Right cardiac atrium (tissue), 5 donors: Measurements from ENCODE around the gene KRTAP10-12. TPM values are rescaled to one million over a fixed set of nuclear protein-coding genes. Genes with fewer than 3 reads are reported as not detected.

Source experiments
- ATAC-seq, 2 donors: fragments of 200-7000 bp; cut with Tn5 transposase; one replicate each; pipeline versions ENCODE4 v1.8.0 to v1.9.1; 2020; ENCODE audit warnings: moderate library complexity in 2 of 2, mild to moderate bottlenecking in 1 of 2
- DNase-seq, 3 donors: peaks; one replicate each; pipeline ENCODE4 v3.0.0-alpha.2; 2020
- H3K27ac ChIP-seq: one replicate; pipeline ENCODE4 v1.5.1; 2013; ENCODE audit warnings: mild to moderate bottlenecking, low read length, control low read depth, moderate library complexity
- H3K27me3 ChIP-seq: one replicate; pipeline ENCODE4 v1.6.1; 2013; ENCODE audit not compliant: control insufficient read depth, insufficient read depth
- H3K4me1 ChIP-seq: one replicate; pipeline ENCODE4 v1.6.1; 2013; ENCODE audit warnings: low read length; ENCODE audit not compliant: control insufficient read depth, insufficient read depth
- H3K4me3 ChIP-seq: one replicate; pipeline ENCODE4 v1.5.1; 2013; ENCODE audit warnings: low read length, control low read depth
- H3K9me3 ChIP-seq: one replicate; pipeline ENCODE4 v1.6.1; 2013; ENCODE audit warnings: low read length; ENCODE audit not compliant: control insufficient read depth
- WGBS: extraction: QIAGEN DNeasy Blood & Tissue Kit; methylation state at CpG from one replicate; pipeline ENCODE4 v1.1.7; 2013; 5-methylcytosine and 5-hydroxymethylcytosine counted together
- intact Hi-C, 4 donors: fragments of 100-400 bp; cut with DNase I; formaldehyde crosslinking; loops; one replicate each; pipeline versions ENCODE4 v1.11.0 to v1.14.0; 2022 to 2023
- polyA plus RNA-seq: library from polyadenylated mRNA; stranded (reverse); fragments of 200-250 nt; gene quantifications from one replicate; pipeline ENCODE4 v1.2.3, GENCODE V29; 2013
- total RNA-seq, 4 donors: library from RNA; stranded (reverse); fragmentation: NEBNext Ultra II Directional; extraction: Animal tissue kit (Norgen Biotek cat#: 25700); gene quantifications; one replicate each; pipeline ENCODE4 v1.2.1, GENCODE V29; 2021
- donor health status: healthy with polysubstance abuse.
- donor health status: DM: no; HTN: yes; CAD: no.
- donor health status: DM: no; HTN: no; CAD: no.
- donor health status: DM: no; HTN: yes; CAD: no; lungs with severe emphysema.
- donor health status: DM: yes; HTN: yes; CAD: no.

KRTAP10-12 gene
- total and polyA plus RNA-seq, 5 donors: not detected

DNA sequence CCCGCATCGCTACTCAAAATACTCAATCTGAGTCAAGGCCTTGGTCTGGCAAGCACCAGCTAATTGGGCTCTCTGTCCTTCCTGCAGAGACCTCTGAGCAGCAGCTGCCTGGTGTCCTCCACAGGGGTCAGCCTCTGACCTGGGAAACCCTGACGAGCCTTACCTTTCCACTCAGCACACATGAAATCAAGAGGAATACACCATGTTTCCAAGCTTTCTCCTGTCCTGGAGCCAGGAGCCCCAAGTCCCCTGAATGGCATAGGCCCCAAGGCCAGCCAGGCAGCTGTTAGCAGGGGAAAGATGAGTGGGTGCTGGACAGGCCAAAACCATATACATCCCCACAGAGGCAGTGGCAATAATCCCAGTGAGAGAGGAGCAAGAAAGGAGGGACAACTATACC is 41.6 kb downstream of the KRTAP10-12 start:
- over 99% methylated on average over 3 of the region's 3 CpGs for WGBS
- no peak for ATAC-seq
- H3K27me3 ChIP-seq: no peaks in the 10 kb centered on the region
- no peak for DNase-seq
- no peak overlapping the region for H3K4me3 ChIP-seq
- intact Hi-C loops: no loop called here
- peaks cover 5% of the 10 kb centered on the region for H3K9me3 ChIP-seq
- H3K27ac ChIP-seq: no peak overlapping the region
- H3K4me1 ChIP-seq: no peaks in the 10 kb centered on the region

DNA sequence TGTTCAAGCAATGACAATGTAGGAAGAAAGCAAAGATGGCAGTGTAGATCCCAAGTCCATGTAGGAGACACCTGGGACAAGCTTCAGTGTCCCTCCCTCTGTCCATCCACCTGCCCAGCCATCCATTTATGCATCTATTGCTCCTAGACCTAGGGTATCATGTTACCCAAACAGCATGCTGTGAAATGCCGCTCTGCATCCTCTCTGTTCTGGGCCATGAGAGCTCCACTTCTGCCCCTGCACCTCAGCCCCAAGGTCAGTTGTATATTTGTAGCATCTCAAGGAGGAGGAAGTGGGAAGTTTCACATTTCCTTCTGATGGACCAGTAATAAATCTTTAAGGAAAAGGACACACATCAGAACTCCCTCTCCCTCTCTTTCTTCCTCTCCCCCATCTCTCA is 42.3 kb downstream of the KRTAP10-12 start:
- intact Hi-C loops: no loop called here
- H3K9me3 ChIP-seq: peaks cover 5% of the 10 kb centered on the region
- DNase-seq (no peak), ATAC-seq (no peak)
- WGBS: 95% methylated on average over 1 of the region's 1 CpG
- H3K4me1 ChIP-seq: no peaks in the 10 kb centered on the region
- H3K27ac ChIP-seq: no peak overlapping the region
- H3K4me3 ChIP-seq: no peak overlapping the region
- H3K27me3 ChIP-seq: no peaks in the 10 kb centered on the region

DNA sequence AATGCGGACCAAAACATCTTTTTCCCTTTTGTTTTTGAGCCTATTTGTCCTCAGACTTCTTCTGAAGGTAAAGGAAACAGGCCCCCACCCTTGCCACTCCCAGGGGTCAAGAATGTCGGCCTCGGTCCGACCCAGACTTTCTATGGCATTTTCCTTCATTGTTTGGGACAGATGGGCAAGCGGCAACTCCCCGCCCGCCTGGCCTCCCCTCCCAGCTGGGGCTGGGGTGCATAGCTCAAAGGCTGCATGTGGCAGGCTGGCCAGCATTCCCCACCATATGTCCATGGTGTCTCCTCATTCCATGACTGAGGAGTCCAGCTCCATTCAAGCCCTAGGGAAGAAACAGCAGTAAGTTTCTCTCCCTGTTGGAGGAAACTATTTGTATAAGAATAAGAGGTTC is 43.8 kb downstream of the KRTAP10-12 start:
- no peaks in the 10 kb centered on the region for H3K27me3 ChIP-seq
- WGBS: 94% methylated on average over 7 of the region's 7 CpGs
- no peaks in the 10 kb centered on the region for H3K4me1 ChIP-seq
- DNase-seq (no peak), ATAC-seq (no peak)
- no peak overlapping the region for H3K4me3 ChIP-seq
- intact Hi-C loops: no loop called here
- H3K9me3 ChIP-seq: peaks cover 5% of the 10 kb centered on the region
- H3K27ac ChIP-seq: no peak overlapping the region

DNA sequence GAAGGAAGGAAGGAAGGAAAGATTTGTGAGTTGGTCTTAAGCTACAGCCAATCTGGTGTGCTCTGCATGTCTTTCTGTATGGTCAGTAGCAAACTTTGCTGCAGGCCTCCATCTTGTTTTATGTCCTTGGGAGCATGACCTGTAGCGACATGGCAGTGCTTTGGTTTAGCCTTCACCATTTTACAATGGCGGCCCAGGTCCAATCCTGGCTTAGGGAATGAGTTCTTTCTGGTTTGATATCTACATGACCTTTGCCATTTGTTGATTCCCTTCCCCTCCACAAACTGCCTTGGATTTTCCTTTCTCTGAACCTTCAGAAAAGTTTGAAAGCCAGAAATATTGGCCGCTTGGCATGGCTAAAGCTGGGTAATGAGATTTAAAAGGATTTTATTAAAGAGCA is 44.9 kb downstream of the KRTAP10-12 start:
- intact Hi-C loops: no loop called here
- H3K27me3 ChIP-seq: no peaks in the 10 kb centered on the region
- WGBS: 95% methylated on average over 3 of the region's 3 CpGs
- H3K4me3 ChIP-seq: no peak overlapping the region
- no peaks in the 10 kb centered on the region for H3K4me1 ChIP-seq
- no peak overlapping the region for H3K27ac ChIP-seq
- DNase-seq (no peak), ATAC-seq (no peak)
- peaks cover 5% of the 10 kb centered on the region for H3K9me3 ChIP-seq

DNA sequence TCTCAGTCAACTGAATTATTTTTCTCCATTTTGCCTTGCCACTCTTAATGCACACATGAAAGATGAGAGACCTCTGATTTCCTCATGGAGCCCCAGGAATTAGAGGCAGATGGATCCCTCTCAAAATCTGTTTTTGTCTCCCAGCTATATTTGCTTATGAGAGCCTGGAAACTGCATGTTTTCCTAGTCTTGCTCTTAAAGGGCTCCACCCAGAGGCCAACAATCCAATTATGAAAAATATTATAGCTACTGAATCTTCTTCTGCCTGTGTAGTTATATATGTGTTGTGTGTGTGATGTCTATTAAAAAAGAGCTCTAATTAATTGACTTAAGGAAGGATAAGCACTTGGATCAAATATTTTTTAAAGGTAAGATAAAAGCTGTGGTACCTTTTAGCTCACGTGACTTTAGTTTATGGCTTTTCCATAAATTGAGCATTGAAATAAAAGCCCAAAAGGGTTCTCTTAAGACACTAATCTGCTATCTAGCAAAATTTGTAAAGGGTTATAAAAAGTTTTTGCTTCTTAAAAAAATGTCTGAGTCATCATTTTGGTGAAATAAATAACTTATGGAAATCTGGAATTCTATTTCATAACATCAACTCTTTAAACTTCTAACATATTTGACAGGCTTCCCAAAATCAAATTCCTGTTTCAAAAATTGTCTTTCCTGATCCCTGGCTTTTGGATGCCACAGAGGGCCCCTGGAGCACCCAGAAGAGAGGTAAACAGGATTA is 45.6 kb downstream of the KRTAP10-12 start:
- 92% methylated on average over 1 of the region's 1 CpG for WGBS
- Histone ChIP-seq H3K4me1 (no peaks in the 10 kb centered on the region), H3K27ac (no peak overlapping the region), H3K9me3 (peaks cover 5% of the 10 kb centered on the region), H3K27me3 (no peaks in the 10 kb centered on the region), H3K4me3 (no peak overlapping the region)
- no peak for DNase-seq
- intact Hi-C loops: no loop called here
- ATAC-seq: no peak

Other genes with a start within 250 kb of the KRTAP10-12 start
- 1 to 10 TPM in 3 of 4 donors, under 1 TPM in 1; 0.89 to 1.1 (median 1.0) TPM for gene LRRC3, start 241.7 kb upstream of the KRTAP10-12 start, total RNA-seq
- 0.93 TPM for gene LRRC3, start 241.7 kb upstream of the KRTAP10-12 start, polyA plus RNA-seq
- gene KRTAP10-1, start 157.0 kb upstream of the KRTAP10-12 start, total RNA-seq: not detected
- not detected for gene KRTAP10-1, start 157.0 kb upstream of the KRTAP10-12 start, polyA plus RNA-seq
- not detected for gene KRTAP10-2, start 145.7 kb upstream of the KRTAP10-12 start, total RNA-seq
- gene KRTAP10-2, start 145.7 kb upstream of the KRTAP10-12 start, polyA plus RNA-seq: 0.11 TPM
- not detected for gene KRTAP10-3, start 138.4 kb upstream of the KRTAP10-12 start, total RNA-seq
- not detected for gene KRTAP10-3, start 138.4 kb upstream of the KRTAP10-12 start, polyA plus RNA-seq
- not detected for gene KRTAP10-4, start 123.4 kb upstream of the KRTAP10-12 start, total RNA-seq
- gene KRTAP10-4, start 123.4 kb upstream of the KRTAP10-12 start, polyA plus RNA-seq: not detected
- gene KRTAP10-5, start 116.6 kb upstream of the KRTAP10-12 start, total RNA-seq: not detected
- gene KRTAP10-5, start 116.6 kb upstream of the KRTAP10-12 start, polyA plus RNA-seq: not detected
- not detected for gene KRTAP10-6, start 104.7 kb upstream of the KRTAP10-12 start, total RNA-seq
- gene KRTAP10-6, start 104.7 kb upstream of the KRTAP10-12 start, polyA plus RNA-seq: not detected
- gene KRTAP10-7, start 96.6 kb upstream of the KRTAP10-12 start, total RNA-seq: not detected
- not detected for gene KRTAP10-7, start 96.6 kb upstream of the KRTAP10-12 start, polyA plus RNA-seq
- not detected for gene KRTAP10-8, start 85.1 kb upstream of the KRTAP10-12 start, total RNA-seq
- gene KRTAP10-8, start 85.1 kb upstream of the KRTAP10-12 start, polyA plus RNA-seq: not detected
- not detected for gene KRTAP10-9, start 70.1 kb upstream of the KRTAP10-12 start, total RNA-seq
- gene KRTAP10-9, start 70.1 kb upstream of the KRTAP10-12 start, polyA plus RNA-seq: not detected
- gene KRTAP10-10, start 59.8 kb upstream of the KRTAP10-12 start, total RNA-seq: not detected
- not detected for gene KRTAP10-10, start 59.8 kb upstream of the KRTAP10-12 start, polyA plus RNA-seq
- gene KRTAP10-11, start 50.8 kb upstream of the KRTAP10-12 start, total RNA-seq: not detected
- not detected for gene KRTAP10-11, start 50.8 kb upstream of the KRTAP10-12 start, polyA plus RNA-seq
- gene KRTAP12-4, start 42.5 kb upstream of the KRTAP10-12 start, total RNA-seq: not detected
- not detected for gene KRTAP12-4, start 42.5 kb upstream of the KRTAP10-12 start, polyA plus RNA-seq
- gene KRTAP12-3, start 39.2 kb upstream of the KRTAP10-12 start, total RNA-seq: not detected
- not detected for gene KRTAP12-3, start 39.2 kb upstream of the KRTAP10-12 start, polyA plus RNA-seq
- gene KRTAP12-2, start 30.2 kb upstream of the KRTAP10-12 start, total RNA-seq: not detected
- gene KRTAP12-2, start 30.2 kb upstream of the KRTAP10-12 start, polyA plus RNA-seq: not detected
- not detected for gene KRTAP12-1, start 15.0 kb upstream of the KRTAP10-12 start, total RNA-seq
- not detected for gene KRTAP12-1, start 15.0 kb upstream of the KRTAP10-12 start, polyA plus RNA-seq
- 1 to 10 TPM in 3 of 4 donors, under 1 TPM in 1; 0.29 to 4.6 (median 1.3) TPM for gene TSPEAR, start 14.4 kb downstream of the KRTAP10-12 start, total RNA-seq
- gene TSPEAR, start 14.4 kb downstream of the KRTAP10-12 start, polyA plus RNA-seq: 2.2 TPM
- 10 to 100 TPM; 57.0 to 69.8 (median 64.7) TPM for gene UBE2G2, start 104.6 kb downstream of the KRTAP10-12 start, total RNA-seq
- gene UBE2G2, start 104.6 kb downstream of the KRTAP10-12 start, polyA plus RNA-seq: 39.6 TPM
- 10 to 100 TPM; 74.4 to 87.8 (median 84.1) TPM for gene SUMO3, start 120.9 kb downstream of the KRTAP10-12 start, total RNA-seq
- gene SUMO3, start 120.9 kb downstream of the KRTAP10-12 start, polyA plus RNA-seq: 53.3 TPM
- 100 to 1,000 TPM; 192 to 206 (median 197) TPM for gene PTTG1IP, start 176.5 kb downstream of the KRTAP10-12 start, total RNA-seq
- gene PTTG1IP, start 176.5 kb downstream of the KRTAP10-12 start, polyA plus RNA-seq: 172 TPM
- 10 to 100 TPM; 19.1 to 46.5 (median 33.7) TPM for gene ITGB2, start 223.7 kb downstream of the KRTAP10-12 start, total RNA-seq
- gene ITGB2, start 223.7 kb downstream of the KRTAP10-12 start, polyA plus RNA-seq: 11.9 TPM
- 10 to 100 TPM; 19.2 to 26.5 (median 24.1) TPM for gene SLX9, start 242.9 kb downstream of the KRTAP10-12 start, total RNA-seq
- gene SLX9, start 242.9 kb downstream of the KRTAP10-12 start, polyA plus RNA-seq: 25.1 TPM